ENCODE measurements around the gene CUBN. TPM values are rescaled to one million over a fixed set of nuclear protein-coding genes. Genes with fewer than 3 reads are reported as not detected.
A peak's percentile ranks its signal among the peaks of the same experiment; 100 is the strongest.

Gene CUBN
- polyA plus RNA-seq, 2 of the 4 experiments (the other 2 are of a cell fraction) = 0.08 to 0.28 TPM

DNA sequence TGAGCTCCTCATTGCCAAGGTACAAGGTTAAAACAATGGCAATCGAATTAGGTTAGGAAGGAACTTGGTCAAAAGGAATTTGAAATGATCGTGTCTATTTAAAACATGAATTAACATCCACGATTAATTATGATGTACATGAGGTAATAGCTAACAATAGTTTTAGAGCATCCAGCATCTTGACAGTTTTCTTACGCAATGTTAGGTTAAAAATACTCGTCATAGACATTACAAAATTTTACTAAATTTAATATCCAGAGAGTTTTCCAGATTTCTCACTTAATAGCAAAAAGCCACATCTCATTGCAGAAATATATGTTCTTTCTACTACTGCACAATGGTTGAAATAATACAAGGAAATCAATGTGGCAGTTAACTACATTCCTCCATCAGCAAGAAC, 22.6 kb downstream of the CUBN start:
- ATAC-seq = no peak
- ChIA-PET CTCF (interaction anchor here (0.7 kb wide), 1 partner anchor 8 kb away, joined by 3 read pairs; no protein-coding TSS in a partner anchor), POLR2A (no interaction called here)
- 73% methylated on average over 5 of the region's 5 CpGs for WGBS (ENCODE audit: missing lambda C conversion rate)
- Histone ChIP-seq H3K4me1 (peaks cover 7% of the 10 kb centered on the region; the same call in 1 of the 3 replicates), H3K4me2 (no peak overlapping the region), H3K9me3 (no peaks in the 10 kb centered on the region), H3K4me3 (no peak overlapping the region), H3K27ac (no peak overlapping the region)
- no peak for FAIRE-seq
- TF ChIP-seq HOXA7 (CRISPR knock-in tag; IDR thresholded peaks at IDR 0.05) (no peak), NR3C1 (IDR thresholded peaks at IDR 0.05) (no peak), POLR2A (IDR thresholded peaks at IDR 0.05; ENCODE audit: low read length) (no peak), ZC3H11A (IDR thresholded peaks at IDR 0.05) (no peak), KDM5A (IDR thresholded peaks at IDR 0.05) (no peak), CHD4 (IDR thresholded peaks at IDR 0.05; ENCODE audit: borderline replicate concordance) (no peak), JUN (IDR thresholded peaks at IDR 0.05) (no peak), HDAC2 (IDR thresholded peaks at IDR 0.05) (no peak)
- TF ChIP-seq, protein P1, sequence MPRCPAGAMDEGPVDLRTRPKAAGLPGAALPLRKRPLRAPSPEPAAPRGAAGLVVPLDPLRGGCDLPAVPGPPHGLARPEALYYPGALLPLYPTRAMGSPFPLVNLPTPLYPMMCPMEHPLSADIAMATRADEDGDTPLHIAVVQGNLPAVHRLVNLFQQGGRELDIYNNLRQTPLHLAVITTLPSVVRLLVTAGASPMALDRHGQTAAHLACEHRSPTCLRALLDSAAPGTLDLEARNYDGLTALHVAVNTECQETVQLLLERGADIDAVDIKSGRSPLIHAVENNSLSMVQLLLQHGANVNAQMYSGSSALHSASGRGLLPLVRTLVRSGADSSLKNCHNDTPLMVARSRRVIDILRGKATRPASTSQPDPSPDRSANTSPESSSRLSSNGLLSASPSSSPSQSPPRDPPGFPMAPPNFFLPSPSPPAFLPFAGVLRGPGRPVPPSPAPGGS (IDR thresholded peaks at IDR 0.05) = no peak
- TF ChIP-seq, protein P2, sequence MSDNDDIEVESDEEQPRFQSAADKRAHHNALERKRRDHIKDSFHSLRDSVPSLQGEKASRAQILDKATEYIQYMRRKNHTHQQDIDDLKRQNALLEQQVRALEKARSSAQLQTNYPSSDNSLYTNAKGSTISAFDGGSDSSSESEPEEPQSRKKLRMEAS (IDR thresholded peaks at IDR 0.05) = no peak
- DNase-seq (ENCODE audit: low read depth in 1 of 2, low spot score in 1 of 2) = no peak

GRCh38 chr10:17101910-17102266, 27.7 kb downstream of the CUBN start:
- H3K4me3 ChIP-seq = no peak overlapping the region
- no peaks in the 10 kb centered on the region for H3K4me1 ChIP-seq
- ChIA-PET CTCF (interaction anchor here (1.0 to 1.1 kb wide), 2 partner anchors 12 to 258 kb away, joined by 3 to 4 read pairs; no protein-coding TSS in a partner anchor), POLR2A (no interaction called here)
- no peak for FAIRE-seq
- ATAC-seq = no peak
- no peak for DNase-seq (ENCODE audit: low read depth in 1 of 2, low spot score in 1 of 2)
- H3K4me2 ChIP-seq = no peak overlapping the region
- H3K27ac ChIP-seq = no peak overlapping the region
- TF ChIP-seq ZC3H11A (IDR thresholded peaks at IDR 0.05) (peak; percentile 15; the same call in 1 of the 2 replicates), EP300 (IDR thresholded peaks at IDR 0.05) (no peak)
- H3K9me3 ChIP-seq = no peaks in the 10 kb centered on the region

GRCh38 chr10:17101257-17101909, 28.2 kb downstream of the CUBN start:
- TF ChIP-seq ZC3H11A (IDR thresholded peaks at IDR 0.05) (no peak), KDM1A (IDR thresholded peaks at IDR 0.05; ENCODE audit: low read depth) (no peak), MAZ (IDR thresholded peaks at IDR 0.05; ENCODE audit: borderline replicate concordance, low read depth, low read length) (no peak), BHLHE40 (IDR thresholded peaks at IDR 0.05; ENCODE audit: low read depth, low read length) (no peak), RFX5 (IDR thresholded peaks at IDR 0.05) (no peak), NFE2L2 (conservative IDR thresholded peaks at IDR 0.05; ENCODE audit: low read length) (no peak), HOXB5 (CRISPR knock-in tag; IDR thresholded peaks at IDR 0.05) (no peak)
- TF ChIP-seq, protein P3, sequence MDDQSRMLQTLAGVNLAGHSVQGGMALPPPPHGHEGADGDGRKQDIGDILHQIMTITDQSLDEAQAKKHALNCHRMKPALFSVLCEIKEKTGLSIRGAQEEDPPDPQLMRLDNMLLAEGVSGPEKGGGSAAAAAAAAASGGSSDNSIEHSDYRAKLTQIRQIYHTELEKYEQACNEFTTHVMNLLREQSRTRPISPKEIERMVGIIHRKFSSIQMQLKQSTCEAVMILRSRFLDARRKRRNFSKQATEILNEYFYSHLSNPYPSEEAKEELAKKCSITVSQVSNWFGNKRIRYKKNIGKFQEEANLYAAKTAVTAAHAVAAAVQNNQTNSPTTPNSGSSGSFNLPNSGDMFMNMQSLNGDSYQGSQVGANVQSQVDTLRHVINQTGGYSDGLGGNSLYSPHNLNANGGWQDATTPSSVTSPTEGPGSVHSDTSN (IDR thresholded peaks at IDR 0.05) = no peak
- TF ChIP-seq, protein P2 (IDR thresholded peaks at IDR 0.05) = no peak
- ATAC-seq = no peak

DNA sequence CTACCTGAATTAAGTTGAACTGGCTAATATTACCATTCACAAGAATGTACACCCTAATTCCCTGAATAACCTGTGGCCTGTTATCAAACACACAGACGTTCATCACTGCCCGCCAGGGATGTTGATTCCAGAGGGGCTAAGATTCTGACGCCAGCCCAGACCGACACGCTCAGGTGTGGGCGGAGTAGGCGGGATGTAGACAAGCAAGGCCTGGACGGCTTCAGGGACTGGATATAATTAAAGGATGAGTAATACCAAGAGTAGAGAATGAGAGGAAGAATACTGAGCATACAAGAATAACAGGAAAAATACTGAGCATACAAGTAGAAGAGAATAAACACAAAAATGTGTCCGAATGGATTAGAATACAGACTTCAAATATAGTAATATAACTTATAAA, 29.0 kb downstream of the CUBN start:
- Histone ChIP-seq H3K9me3 (no peaks in the 10 kb centered on the region), H3K4me1 (no peaks in the 10 kb centered on the region), H3K4me3 (no peak overlapping the region), H3K27ac (no peak overlapping the region), H3K4me2 (no peak overlapping the region)
- FAIRE-seq (no peak), DNase-seq (ENCODE audit: low read depth in 1 of 2, low spot score in 1 of 2) (no peak), ATAC-seq (no peak)
- WGBS (ENCODE audit: missing lambda C conversion rate) = 78% methylated on average over 9 of the region's 9 CpGs
- CTCF ChIA-PET = no interaction called here
- POLR2A ChIA-PET = no interaction called here
- TF ChIP-seq HES2 (IDR thresholded peaks at IDR 0.05) (no peak), FOSB (CRISPR knock-in tag; IDR thresholded peaks at IDR 0.05) (no peak), CHD4 (IDR thresholded peaks at IDR 0.05; ENCODE audit: borderline replicate concordance) (no peak), JUN (IDR thresholded peaks at IDR 0.05) (no peak), JUNB (IDR thresholded peaks at IDR 0.05) (no peak), CBX2 (IDR thresholded peaks at IDR 0.05; ENCODE audit: borderline replicate concordance, low read depth) (no peak)
- TF ChIP-seq, protein P4, sequence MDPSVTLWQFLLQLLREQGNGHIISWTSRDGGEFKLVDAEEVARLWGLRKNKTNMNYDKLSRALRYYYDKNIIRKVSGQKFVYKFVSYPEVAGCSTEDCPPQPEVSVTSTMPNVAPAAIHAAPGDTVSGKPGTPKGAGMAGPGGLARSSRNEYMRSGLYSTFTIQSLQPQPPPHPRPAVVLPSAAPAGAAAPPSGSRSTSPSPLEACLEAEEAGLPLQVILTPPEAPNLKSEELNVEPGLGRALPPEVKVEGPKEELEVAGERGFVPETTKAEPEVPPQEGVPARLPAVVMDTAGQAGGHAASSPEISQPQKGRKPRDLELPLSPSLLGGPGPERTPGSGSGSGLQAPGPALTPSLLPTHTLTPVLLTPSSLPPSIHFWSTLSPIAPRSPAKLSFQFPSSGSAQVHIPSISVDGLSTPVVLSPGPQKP (IDR thresholded peaks at IDR 0.05; ENCODE audit: low read depth, low read length) = no peak
- TF ChIP-seq, protein P1 (IDR thresholded peaks at IDR 0.05) = no peak

More at GRCh38 chr10:17101257-17101909, 28.2 kb downstream of the CUBN start:
- DNase-seq (ENCODE audit: low read depth in 1 of 2, low spot score in 1 of 2) (no peak), FAIRE-seq (peak; percentile 7)
- no peaks in the 10 kb centered on the region for H3K4me1 ChIP-seq
- no peak overlapping the region for H3K27ac ChIP-seq
- ChIA-PET CTCF (interaction anchor here (1.0 to 1.1 kb wide), 2 partner anchors 11 to 257 kb away, joined by 3 to 4 read pairs; no protein-coding TSS in a partner anchor), POLR2A (no interaction called here)
- H3K4me3 ChIP-seq = no peak overlapping the region
- no peak overlapping the region for H3K4me2 ChIP-seq
- 75% methylated on average over 7 of the region's 7 CpGs for WGBS (ENCODE audit: missing lambda C conversion rate)
- H3K9me3 ChIP-seq = no peaks in the 10 kb centered on the region
